Fibroblast of villous mesenchyme (primary cell): ENCODE results near the gene ACAD8. TPM values are rescaled to one million over a fixed set of nuclear protein-coding genes. Genes with fewer than 3 reads are reported as not detected.

Experiments used
- DNase-seq: peaks from one replicate; pipeline ENCODE4 v3.0.0-alpha.2; 2010; ENCODE audit warnings: low read depth
- H3K4me3 ChIP-seq: 2 replicates; pipeline ENCODE4 v1.5.1; 2011; ENCODE audit warnings: low read depth, mild to moderate bottlenecking, low read length
- CTCF ChIP-seq: IDR thresholded peaks from 2 replicates; pipeline ENCODE4 v1.5.1; 2012; ENCODE audit warnings: low read depth, mild to moderate bottlenecking, low read length; ENCODE audit not compliant: insufficient read depth
- total RNA-seq: library from RNA; depleted of rRNA; stranded (reverse); fragments of >200 nt; gene quantifications from 2 replicates; pipeline ENCODE4 v1.2.3, GENCODE V29; 2012

The ACAD8 gene
- total RNA-seq, 1 donor, result 16.4 TPM

- TF ChIP-seq CTCF, result no peak
- no peak overlapping the region for H3K4me3 ChIP-seq
- DNase-seq, result peak; percentile 82
Measured at GRCh38 chr11:134266440-134266839, 13.1 kb downstream of the ACAD8 start.

- peak; percentile 92 for DNase-seq
- no peak for TF ChIP-seq CTCF
- H3K4me3 ChIP-seq, result no peak overlapping the region
Measured at GRCh38 chr11:134266841-134267251, 13.5 kb downstream of the ACAD8 start.

DNA sequence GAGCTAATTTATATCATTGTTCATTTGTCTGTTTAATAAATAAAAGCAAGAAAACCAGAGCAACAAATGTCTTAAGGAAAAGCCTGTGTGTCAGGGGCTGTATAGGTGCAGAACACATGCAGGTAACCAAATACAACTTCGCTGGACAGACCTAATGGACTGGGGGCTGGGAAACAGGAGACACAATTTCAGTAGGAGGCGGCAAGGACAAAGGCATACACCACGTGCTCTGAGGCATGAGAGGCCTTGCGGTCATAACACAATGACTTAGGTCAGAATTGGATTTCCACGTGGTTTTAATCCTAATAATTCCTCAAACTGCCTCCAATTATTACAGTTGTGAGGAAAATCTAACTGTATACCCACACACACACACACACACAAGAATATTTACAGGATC, 14.1 kb downstream of the ACAD8 start:
- no peak for TF ChIP-seq CTCF
- no peak for DNase-seq
- no peak overlapping the region for H3K4me3 ChIP-seq

GRCh38 chr11:134267966-134268365, 14.6 kb downstream of the ACAD8 start:
- DNase-seq, result no peak
- no peak overlapping the region for H3K4me3 ChIP-seq

DNA sequence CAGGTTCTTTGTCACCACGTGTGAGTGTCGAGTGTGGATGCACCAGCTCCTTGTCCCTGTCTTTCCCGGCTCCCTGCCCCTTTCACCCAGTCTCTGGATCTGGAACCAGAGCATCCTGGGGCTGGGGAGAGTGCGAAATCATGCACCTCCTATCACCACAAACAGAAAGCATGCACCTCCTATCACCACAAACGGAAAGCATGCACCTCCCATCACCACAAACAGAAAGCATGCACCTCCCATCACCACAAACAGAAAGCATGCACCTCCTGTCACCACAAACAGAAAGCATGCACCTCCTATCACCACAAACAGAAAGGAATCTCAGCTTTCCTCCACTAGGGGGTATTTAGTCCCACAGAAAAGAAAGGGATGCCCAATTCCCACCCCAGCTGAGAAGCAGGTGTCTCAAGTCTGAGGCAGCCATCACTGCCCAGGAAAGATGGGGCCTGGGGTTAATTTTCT, 16.9 kb downstream of the ACAD8 start:
- H3K4me3 ChIP-seq, result no peak overlapping the region
- no peak for DNase-seq
- peak; percentile 28 for TF ChIP-seq CTCF

More at GRCh38 chr11:134267966-134268365, 14.6 kb downstream of the ACAD8 start:
- TF ChIP-seq CTCF, result no peak

- H3K4me3 ChIP-seq, result no peak overlapping the region
- TF ChIP-seq CTCF, result no peak
- DNase-seq, result no peak
Measured at GRCh38 chr11:134271978-134272377, 18.6 kb downstream of the ACAD8 start.
